Measurements from ENCODE around the gene DSCAM.

GRCh38 chr21:40704141-40704540 is 142.8 kb downstream of the DSCAM start:
- TF ChIP-seq CTCF (IDR thresholded peaks at IDR 0.05) (no peak), POLR2A (IDR thresholded peaks at IDR 0.05) (no peak)
